Uterus (tissue), 4 donors: ENCODE measurements around the gene DCBLD1. TPM values are rescaled to one million over a fixed set of nuclear protein-coding genes. Genes with fewer than 3 reads are reported as not detected.

Source experiments
- DNase-seq, 2 donors: peaks; one replicate each; pipeline ENCODE4 v3.0.0-alpha.2; 2019 to 2020
- H3K27ac ChIP-seq, 2 donors: fragments of 200-600 bp; sonication (generic); 1 replicate in 1 of 2; 2 replicates in 1 of 2; pipeline ENCODE4 v1.5.1; 2016 to 2018
- H3K27me3 ChIP-seq, 2 donors: fragments of 200-600 bp; sonication (generic); one replicate each; pipeline ENCODE4 v1.5.1; 2018 to 2019; ENCODE audit warnings: control low read depth in 1 of 2
- H3K36me3 ChIP-seq, 2 donors: fragments of 200-600 bp; sonication (generic); one replicate each; pipeline ENCODE4 v1.5.1; 2019; ENCODE audit warnings: control low read depth in 1 of 2
- H3K4me1 ChIP-seq, 2 donors: fragments of 200-600 bp; sonication (generic); one replicate each; pipeline ENCODE4 v1.5.1; 2018 to 2019; ENCODE audit warnings: control low read depth in 1 of 2
- H3K4me3 ChIP-seq, 2 donors: fragments of 200-600 bp; sonication (generic); 1 replicate in 1 of 2; 2 replicates in 1 of 2; pipeline ENCODE4 v1.5.1; 2018 to 2019; ENCODE audit warnings: mild to moderate bottlenecking in 1 of 2
- H3K9me3 ChIP-seq, 2 donors: fragments of 200-600 bp; sonication (generic); one replicate each; pipeline ENCODE4 v1.5.1; 2019; ENCODE audit warnings: control low read depth in 1 of 2
- POLR2A ChIP-seq, 2 donors: fragments of 450-650 bp; IDR thresholded peaks; one replicate each; pipeline ENCODE4 v1.6.1; 2016; ENCODE audit warnings: antibody characterized with exemption in 2 of 2, mild to moderate bottlenecking in 1 of 2, moderate library complexity in 1 of 2
- intact Hi-C: fragments of 100-400 bp; cut with DNase I; formaldehyde crosslinking; loops from one replicate; pipeline ENCODE4 v1.15.1; 2023; ENCODE audit warnings: low total_unique reads
- total RNA-seq, 4 donors: library from RNA; depleted of rRNA in 3 of 4; stranded (reverse); fragments of >200 nt in 3 of 4; gene quantifications; one replicate each; pipeline versions ENCODE4 v1.1.0 to v1.2.4, GENCODE V29; 2014 to 2023
- TF ChIP-seq, protein P1 (sequence below), 4 experiments: fragments of 200-600 bp in 2 of 4; fragments of 450-650 bp in 2 of 4; sonication (generic) in 2 of 4; IDR thresholded peaks; one replicate each; pipeline ENCODE4 v1.5.1; 2016 to 2019; ENCODE audit warnings: antibody characterized with exemption in 4 of 4, mild to moderate bottlenecking in 2 of 4, moderate library complexity in 1 of 4
- donor health status: DM: yes; HTN: yes; CAD: no.

DCBLD1 gene
- total RNA-seq, 4 donors from 2014 or later, result 2.4 to 15.5 (median 4.5) TPM

DNA sequence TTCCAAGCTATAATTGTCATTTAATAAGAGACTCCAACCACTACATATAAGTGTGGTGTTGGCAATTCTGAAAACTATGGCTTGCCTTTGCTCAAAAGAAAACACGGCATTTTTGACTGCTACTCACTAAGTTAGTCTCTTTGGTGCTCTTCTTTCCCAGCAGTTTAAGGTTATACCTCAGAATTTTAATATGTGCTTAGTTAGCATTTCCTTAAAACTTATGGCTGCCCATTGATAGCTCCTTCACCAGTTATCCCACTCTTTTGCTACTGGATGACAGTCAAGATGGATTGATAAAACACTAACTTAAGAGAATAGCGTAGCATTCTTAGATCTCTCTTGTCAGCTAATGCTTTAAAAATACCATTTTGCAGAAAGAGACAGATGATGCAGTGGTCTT lies 85.8 kb downstream of the DCBLD1 start:
- Histone ChIP-seq H3K27me3 (no peaks in the 10 kb centered on the region), H3K9me3 (no peaks in the 10 kb centered on the region), H3K27ac (no peak overlapping the region), H3K4me3 (no peak overlapping the region), H3K4me1 (no peaks in the 10 kb centered on the region), H3K36me3 (peaks cover 0 to 2% of the 10 kb centered on the region in 2 donors)
- no peak for DNase-seq
- intact Hi-C loops, result no loop called here
- TF ChIP-seq POLR2A (IDR thresholded peaks at IDR 0.05), result no peak
- TF ChIP-seq, protein P1, sequence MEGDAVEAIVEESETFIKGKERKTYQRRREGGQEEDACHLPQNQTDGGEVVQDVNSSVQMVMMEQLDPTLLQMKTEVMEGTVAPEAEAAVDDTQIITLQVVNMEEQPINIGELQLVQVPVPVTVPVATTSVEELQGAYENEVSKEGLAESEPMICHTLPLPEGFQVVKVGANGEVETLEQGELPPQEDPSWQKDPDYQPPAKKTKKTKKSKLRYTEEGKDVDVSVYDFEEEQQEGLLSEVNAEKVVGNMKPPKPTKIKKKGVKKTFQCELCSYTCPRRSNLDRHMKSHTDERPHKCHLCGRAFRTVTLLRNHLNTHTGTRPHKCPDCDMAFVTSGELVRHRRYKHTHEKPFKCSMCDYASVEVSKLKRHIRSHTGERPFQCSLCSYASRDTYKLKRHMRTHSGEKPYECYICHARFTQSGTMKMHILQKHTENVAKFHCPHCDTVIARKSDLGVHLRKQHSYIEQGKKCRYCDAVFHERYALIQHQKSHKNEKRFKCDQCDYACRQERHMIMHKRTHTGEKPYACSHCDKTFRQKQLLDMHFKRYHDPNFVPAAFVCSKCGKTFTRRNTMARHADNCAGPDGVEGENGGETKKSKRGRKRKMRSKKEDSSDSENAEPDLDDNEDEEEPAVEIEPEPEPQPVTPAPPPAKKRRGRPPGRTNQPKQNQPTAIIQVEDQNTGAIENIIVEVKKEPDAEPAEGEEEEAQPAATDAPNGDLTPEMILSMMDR (IDR thresholded peaks at IDR 0.05), result no peak

DNA sequence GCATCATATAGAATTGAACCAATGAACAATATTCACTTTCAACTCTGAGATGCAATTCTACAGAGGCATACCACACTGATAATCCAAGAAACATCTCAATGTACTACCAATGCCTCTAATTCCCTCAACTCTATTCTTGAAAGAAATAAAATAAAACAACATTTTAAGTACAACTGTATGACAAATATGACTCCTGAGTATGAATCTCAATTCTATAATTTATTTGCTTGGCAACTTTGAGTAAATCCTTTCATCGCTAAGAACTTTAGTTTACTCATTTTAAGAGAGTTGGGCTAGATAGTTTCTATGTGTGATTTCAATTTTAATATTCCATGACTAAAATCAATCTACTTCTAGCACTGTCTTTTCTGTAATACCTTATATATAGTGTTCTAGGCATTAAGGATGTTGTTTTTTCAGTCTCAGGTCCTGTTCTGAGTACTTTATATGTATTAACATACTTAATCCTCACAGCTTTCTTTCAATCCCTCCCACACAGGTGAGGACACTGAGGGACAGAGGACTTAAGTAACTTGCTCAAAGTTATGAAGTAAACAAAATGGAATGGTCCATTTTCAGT lies 86.4 kb downstream of the DCBLD1 start:
- no peaks in the 10 kb centered on the region for H3K27me3 ChIP-seq
- TF ChIP-seq POLR2A (IDR thresholded peaks at IDR 0.05), result no peak
- TF ChIP-seq, protein P1 (IDR thresholded peaks at IDR 0.05), result no peak
- no peaks in the 10 kb centered on the region for H3K9me3 ChIP-seq
- H3K4me3 ChIP-seq, result no peak overlapping the region
- DNase-seq, result no peak
- H3K4me1 ChIP-seq, result no peaks in the 10 kb centered on the region
- intact Hi-C loops, result no loop called here
- peaks cover 0 to 2% of the 10 kb centered on the region in 2 donors for H3K36me3 ChIP-seq
- no peak overlapping the region for H3K27ac ChIP-seq

DNA sequence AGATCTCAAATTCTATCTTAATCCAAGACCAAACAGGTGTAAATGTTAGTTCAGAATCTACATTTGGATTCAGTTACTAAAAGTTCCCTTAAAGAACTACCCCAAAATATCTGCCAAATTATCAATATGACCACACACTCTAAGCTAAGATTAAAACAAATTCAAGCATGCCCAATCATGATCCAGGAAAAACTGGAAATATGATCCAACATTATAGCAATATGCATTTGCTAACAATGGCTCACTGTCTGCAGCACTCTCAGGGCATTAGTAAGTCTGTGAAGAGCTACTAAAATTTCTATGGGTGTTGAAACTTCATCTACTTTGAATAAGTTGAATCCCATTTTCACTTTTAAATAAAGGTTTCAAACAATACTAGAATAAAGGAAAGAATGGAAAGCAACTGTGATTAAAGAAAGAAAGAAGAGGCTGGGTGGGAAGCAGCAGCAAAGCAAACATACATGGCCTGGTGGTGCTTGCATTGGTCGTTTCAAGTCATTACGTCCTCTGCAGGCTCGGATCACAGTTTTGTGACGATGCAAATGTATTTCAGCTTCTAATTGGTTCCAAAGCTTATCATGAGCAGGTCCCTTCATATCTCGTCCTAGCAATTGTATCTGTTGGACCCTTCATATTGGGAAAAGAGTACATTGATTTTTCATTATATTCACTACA lies 90.7 kb downstream of the DCBLD1 start:
- TF ChIP-seq, protein P1 (IDR thresholded peaks at IDR 0.05), result no peak
- no peak for TF ChIP-seq POLR2A (IDR thresholded peaks at IDR 0.05)
- Histone ChIP-seq H3K27me3 (no peaks in the 10 kb centered on the region), H3K36me3 (no peaks in the 10 kb centered on the region), H3K4me3 (no peak overlapping the region), H3K27ac (no peak overlapping the region), H3K9me3 (no peaks in the 10 kb centered on the region), H3K4me1 (no peaks in the 10 kb centered on the region)
- no peak for DNase-seq
- intact Hi-C loops, result no loop called here

DNA sequence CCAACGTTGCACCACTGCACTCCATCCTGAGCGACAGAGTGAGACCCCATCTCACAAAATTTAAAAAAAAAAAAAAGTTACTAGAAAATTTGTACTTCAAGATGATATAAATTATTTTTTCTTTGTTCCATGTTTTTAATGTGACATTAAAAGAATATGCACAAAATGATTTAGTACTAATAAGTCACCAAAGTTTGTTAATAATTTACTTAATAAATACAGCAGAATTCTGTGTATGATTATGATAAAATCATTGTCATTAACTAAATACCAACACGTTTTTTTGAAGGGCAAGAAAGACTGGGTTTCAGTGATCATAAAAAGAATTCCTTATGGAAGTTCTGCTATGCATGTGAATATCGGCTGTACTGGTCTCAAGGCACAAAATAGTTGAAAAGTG lies 91.7 kb downstream of the DCBLD1 start:
- Histone ChIP-seq H3K9me3 (no peaks in the 10 kb centered on the region), H3K4me1 (no peaks in the 10 kb centered on the region), H3K36me3 (no peaks in the 10 kb centered on the region), H3K4me3 (no peak overlapping the region), H3K27ac (no peak overlapping the region), H3K27me3 (no peaks in the 10 kb centered on the region)
- no peak for TF ChIP-seq POLR2A (IDR thresholded peaks at IDR 0.05)
- TF ChIP-seq, protein P1 (IDR thresholded peaks at IDR 0.05), result no peak
- intact Hi-C loops, result no loop called here
- DNase-seq, result no peak

DNA sequence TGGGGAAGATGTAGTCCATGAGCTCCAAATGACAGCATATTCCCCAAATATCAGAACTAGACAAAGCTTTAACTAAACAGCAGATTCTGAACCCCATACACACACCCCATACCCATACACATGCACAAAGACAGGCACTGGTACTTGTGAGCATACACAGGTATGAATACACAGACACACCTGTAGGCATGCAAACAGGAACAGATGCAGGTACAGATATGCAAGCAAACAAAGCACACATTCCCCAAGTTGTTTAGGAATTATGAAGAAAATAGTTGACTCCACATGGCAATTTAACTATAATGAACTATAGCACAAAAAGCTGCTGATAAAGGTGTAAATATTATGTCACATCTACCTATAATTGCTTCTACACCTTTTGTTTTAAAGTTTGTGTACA lies 103.2 kb downstream of the DCBLD1 start:
- Histone ChIP-seq H3K9me3 (peaks cover 0 to 4% of the 10 kb centered on the region in 2 donors), H3K4me1 (no peaks in the 10 kb centered on the region), H3K36me3 (no peaks in the 10 kb centered on the region), H3K27ac (no peak overlapping the region), H3K4me3 (no peak overlapping the region), H3K27me3 (no peaks in the 10 kb centered on the region)
- intact Hi-C loops, result no loop called here
- DNase-seq, result no peak
- no peak for TF ChIP-seq POLR2A (IDR thresholded peaks at IDR 0.05)
- TF ChIP-seq, protein P1 (IDR thresholded peaks at IDR 0.05), result no peak
